Measurements from ENCODE around the gene PDGFRB.

The PDGFRB gene

GRCh38 chr5:150181766-150182545 lies 26.3 kb upstream of the PDGFRB start:
- no peak for DNase-seq

GRCh38 chr5:150181027-150181426 lies 25.4 kb upstream of the PDGFRB start:
- DNase-seq: no peak

GRCh38 chr5:150180241-150181026 lies 24.8 kb upstream of the PDGFRB start:
- no peak for DNase-seq

GRCh38 chr5:150179019-150179620 lies 23.5 kb upstream of the PDGFRB start:
- DNase-seq: no peak

- DNase-seq: no peak
Observed at GRCh38 chr5:150178262-150178661, 22.6 kb upstream of the PDGFRB start.

GRCh38 chr5:150177721-150178120 lies 22.1 kb upstream of the PDGFRB start:
- DNase-seq: no peak

GRCh38 chr5:150176745-150177477 lies 21.3 kb upstream of the PDGFRB start:
- DNase-seq: no peak

GRCh38 chr5:150175536-150175935 lies 19.9 kb upstream of the PDGFRB start:
- DNase-seq: no peak

- no peak for DNase-seq
Observed at GRCh38 chr5:150175076-150175475, 19.4 kb upstream of the PDGFRB start.

GRCh38 chr5:150174285-150174684 lies 18.6 kb upstream of the PDGFRB start:
- no peak for DNase-seq

- DNase-seq: no peak
Observed at GRCh38 chr5:150173161-150173560, 17.5 kb upstream of the PDGFRB start.

GRCh38 chr5:150172556-150172955 lies 16.9 kb upstream of the PDGFRB start:
- DNase-seq: no peak

GRCh38 chr5:150172145-150172544 lies 16.5 kb upstream of the PDGFRB start:
- DNase-seq: no peak

GRCh38 chr5:150168864-150169263 lies 13.2 kb upstream of the PDGFRB start:
- DNase-seq: no peak

GRCh38 chr5:150167908-150168307 lies 12.3 kb upstream of the PDGFRB start:
- DNase-seq: no peak

- DNase-seq: no peak
Observed at GRCh38 chr5:150167512-150167850, 11.8 kb upstream of the PDGFRB start.

- DNase-seq: no peak
Observed at GRCh38 chr5:150166650-150167511, 11.2 kb upstream of the PDGFRB start, which contains the start of gene CDX1. Gene CDX1 (plus strand): TSS chr5:150166778. CDS start chr5:150166877, 99 bp downstream.

GRCh38 chr5:150166037-150166649 lies 10.5 kb upstream of the PDGFRB start:
- DNase-seq: no peak

GRCh38 chr5:150164211-150164980 lies 8.8 kb upstream of the PDGFRB start:
- DNase-seq: no peak

- DNase-seq: no peak
Observed at GRCh38 chr5:150163547-150164059, 8.0 kb upstream of the PDGFRB start.

GRCh38 chr5:150163035-150163434 lies 7.4 kb upstream of the PDGFRB start:
- no peak for DNase-seq
